Activated T-cell treated with anti-CD3 and anti-CD28 coated beads, Interleukin-2, amount 50 U/mL, for 1 hour (primary cell): ENCODE measurements around the gene BORCS5.
"Not testable (repeated sequence)": the region's sequence is repeated elsewhere in the genome, so short reads cannot be mapped to it uniquely, and the experiment has no call there.

Experiments used
- DNase-seq: peaks from one replicate; pipeline ENCODE4 v3.0.0-alpha.2; 2020

Gene BORCS5

DNA sequence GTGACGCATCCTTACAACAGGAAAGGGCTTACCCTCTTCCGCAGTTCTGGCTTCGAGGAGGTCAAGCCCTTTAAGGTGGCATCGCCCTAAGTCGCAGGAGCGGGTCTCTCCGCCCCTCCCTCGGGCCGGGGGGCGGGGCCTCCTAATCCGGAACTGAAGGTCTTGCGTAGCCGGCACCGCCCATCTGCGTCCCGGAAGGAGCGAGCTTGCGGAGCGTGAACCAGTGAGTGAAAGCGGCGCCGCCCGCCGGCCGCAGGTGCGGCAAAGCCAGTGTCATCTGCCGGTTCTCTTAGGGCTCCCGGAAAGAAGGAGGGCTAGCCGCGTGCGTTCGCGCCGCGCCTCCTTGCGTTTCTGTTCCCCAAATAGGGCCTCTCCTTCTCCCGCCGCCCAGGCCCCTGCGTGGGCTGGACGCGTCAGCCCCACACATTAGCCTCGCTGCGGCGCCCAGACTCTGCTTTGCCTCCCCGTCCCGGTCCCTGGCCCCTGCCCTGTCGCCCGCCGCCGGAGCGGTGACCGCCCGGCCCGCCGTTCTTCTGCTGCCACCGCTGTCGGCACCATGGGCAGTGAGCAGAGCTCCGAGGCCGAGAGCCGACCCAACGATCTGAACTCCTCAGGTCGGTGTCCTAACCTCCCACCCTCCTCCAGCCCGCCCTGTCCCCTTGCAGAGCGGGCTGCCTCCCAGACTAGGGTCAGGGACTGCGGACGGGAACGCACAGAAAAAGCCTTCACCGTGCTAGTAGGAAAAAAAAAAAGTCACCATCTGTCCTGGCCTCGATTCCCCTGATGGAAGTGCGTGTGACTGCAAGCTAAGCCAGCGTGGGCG lies at the start of gene BORCS5:
TSS of gene BORCS5 (plus strand) at position 183 of the 823 bp plus-strand sequence. CDS start at position 557, 374 bp downstream.
- DNase-seq = peak; percentile 99

DNA sequence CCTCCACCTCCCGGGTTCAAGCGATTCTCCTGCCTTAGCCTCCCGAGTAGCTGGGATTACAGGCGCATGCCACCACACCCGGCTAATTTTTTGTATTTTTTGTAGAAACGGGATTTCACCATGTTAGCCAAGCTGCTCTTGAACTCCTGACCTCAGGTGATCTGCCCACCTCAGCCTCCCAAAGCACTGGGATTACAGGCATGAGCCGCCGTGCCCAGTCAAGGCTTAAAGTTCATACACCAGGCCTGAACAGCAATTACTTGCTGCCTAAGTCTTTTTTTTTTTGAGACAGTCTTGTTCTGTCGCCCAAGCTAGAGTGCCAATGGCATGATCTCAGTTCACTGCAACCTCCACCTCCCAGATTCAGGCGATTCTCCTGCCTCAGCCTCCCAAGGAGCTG lies 46.2 kb upstream of the BORCS5 start:
- DNase-seq = not testable (repeated sequence)

DNA sequence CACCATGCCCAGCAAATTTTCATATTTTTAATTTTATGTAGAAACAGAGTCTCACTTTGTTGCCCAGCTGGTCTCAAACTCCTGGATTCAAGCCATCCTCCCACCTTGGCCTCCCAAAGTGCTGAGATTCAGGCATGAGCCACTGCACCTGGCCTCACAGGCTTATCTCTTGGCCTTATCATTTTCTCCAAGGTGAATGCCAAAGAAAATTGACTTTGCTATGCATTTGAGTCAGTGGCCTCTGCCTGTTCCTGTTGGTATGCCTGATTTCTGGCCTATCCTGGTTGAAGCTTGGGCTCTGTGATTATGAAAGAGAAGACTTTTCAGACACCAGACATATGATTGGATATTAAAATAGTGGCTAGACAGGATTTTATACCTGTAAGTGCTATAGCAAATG lies 41.0 kb upstream of the BORCS5 start:
- no peak for DNase-seq

DNA sequence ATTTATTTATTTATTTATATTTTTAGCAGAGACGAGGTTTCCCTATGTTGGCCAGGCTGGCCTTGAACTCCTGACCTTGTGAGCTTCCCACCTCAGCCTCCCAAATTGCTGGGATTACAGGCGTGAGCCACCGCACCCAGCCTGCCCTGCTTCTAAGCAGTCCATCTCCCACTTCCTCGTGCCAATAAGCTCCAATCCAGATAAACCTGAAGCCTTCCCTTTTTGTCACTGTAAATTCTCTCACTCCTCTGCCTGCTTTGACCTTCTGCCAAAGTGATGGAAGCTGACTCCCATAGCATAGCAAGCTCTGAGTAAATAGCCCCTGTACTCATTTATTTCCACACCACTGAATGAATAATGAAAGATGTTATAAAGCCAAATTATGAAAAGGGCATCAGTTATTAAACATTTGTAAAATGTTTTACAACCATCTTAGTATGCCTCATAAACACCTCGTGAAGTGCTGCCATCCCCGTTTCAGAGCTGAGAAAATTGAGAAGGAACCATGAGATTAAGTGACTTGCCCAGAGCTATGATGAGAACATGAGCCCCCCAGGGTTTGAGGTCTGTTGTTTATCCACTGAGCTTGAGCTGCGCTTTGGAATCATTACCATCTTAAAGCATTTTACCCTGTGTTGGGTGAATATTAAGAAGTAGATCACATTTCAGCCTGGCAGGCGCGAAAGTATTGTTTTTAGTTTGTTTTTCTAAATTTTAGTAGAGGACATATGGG lies 37.3 kb upstream of the BORCS5 start:
- DNase-seq = no peak

DNA sequence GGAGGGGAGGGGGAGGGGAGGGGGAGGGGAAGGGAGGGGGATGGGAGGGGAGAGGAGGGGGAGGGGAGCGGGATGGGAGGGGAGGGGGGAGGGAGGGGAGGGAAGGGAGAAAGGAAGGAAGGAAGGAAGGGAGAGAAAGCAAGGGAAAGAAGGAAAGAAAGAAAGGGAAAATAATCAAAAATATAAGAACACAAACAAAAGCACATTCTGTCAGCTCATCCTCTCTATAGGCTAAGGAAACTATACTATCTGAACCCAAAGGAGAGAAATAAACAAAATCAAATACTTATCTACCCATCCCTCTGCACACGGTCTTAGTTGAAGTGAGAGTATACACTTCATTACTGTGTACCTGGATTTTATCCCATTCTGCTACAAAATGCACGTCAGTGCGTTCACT lies 33.8 kb upstream of the BORCS5 start:
- no peak for DNase-seq

DNA sequence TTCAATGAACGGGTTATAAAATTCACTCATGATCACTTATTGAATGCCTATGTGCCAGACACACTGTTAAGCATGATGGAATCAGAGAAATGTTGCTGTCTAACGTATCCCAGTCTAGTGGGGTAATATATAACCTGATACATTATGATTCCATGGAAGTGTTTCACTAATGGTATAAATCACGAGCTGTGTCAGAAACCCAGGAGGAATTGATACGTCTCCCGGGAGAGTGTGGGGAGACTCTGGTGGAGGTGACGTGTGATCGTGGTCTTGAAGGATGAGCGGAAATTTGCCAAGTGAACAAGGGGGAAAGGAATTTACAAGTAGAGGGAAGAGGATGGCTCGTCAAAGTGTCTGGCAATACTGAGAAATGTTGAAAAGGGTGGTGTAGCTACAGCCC lies 33.3 kb upstream of the BORCS5 start:
- no peak for DNase-seq

DNA sequence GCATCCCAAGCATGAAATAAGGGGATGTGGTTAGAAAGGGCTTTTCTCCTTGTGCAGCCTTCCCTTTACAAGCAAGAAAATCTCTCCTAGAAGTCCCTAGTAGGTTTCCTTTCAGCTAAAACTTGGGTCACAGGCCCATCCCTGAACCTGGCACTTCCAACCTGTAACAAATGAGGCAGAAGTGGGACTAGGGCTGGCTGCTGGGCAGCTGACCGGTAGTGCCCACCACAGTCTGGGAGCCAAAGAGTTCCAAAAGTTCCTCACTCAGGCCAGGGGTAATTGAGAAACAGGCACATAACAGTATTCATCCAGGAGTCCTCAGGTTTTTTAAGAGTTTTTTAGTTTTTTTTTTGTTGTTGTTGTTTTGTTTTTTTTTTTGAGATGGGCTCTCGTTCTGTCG lies 30.6 kb upstream of the BORCS5 start:
- no peak for DNase-seq

DNA sequence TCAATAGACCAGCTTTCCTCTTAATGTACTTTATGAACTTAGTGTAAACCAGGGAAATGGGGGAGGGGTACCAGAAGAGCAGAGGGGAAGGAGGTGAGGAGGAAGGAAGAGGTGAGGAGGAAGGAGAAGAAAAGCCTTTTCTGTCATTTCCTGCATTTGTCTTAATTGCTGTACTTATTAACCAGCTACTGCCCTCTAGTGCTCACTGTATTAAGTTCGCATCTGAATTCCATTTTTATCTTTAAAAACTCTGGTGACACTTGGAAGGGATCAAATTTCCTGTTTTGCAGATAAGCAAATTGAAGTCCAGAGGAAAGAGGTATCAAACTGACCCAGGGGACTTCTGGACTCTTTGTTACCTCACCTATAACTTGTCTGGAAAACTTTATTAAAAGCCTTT lies 29.1 kb upstream of the BORCS5 start:
- no peak for DNase-seq

DNA sequence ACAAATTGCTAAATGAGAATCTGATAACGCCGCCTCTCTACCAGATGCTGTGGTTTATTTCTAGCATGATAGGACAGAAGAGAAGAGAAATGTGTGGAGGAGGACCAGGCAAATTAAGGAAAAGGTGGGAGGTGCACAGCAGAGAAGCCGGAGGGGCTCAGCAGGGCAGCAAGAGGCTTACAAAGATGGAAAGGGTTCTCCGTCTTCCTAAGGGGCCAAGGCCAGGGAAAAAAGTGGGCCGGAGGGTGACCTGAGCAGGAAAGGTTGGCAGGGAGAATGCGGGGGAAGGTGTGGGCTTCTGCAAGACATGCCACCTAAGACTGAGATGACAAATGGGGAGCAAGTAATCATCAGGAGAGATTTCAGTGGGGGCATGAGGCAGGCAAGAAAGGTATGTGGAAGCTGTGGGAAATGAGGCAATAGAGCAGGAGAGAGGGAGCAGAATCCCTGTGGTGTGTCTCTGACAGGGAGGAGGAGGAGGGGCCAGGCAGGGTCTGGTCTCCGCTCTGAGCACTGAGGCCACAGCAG lies 25.6 kb upstream of the BORCS5 start:
- DNase-seq = no peak

DNA sequence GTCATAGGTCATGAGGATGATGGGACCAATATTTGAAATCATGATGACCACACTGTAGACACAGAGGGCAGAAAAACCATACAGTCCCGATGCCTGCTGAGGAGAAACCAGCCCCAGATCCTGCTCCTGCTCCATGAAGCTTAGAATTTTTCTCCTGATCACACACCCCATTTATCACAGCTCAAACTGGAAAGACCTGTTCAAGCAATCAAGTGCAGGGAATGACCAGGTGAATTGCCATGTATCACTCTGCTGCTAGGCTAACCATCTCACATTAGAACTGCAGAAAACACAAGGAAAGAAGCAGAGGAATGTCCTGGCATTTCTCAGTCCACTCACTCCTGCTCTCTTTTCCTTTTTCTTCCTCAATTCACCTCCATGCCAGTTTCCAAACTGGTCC lies 25.0 kb upstream of the BORCS5 start:
- no peak for DNase-seq

DNA sequence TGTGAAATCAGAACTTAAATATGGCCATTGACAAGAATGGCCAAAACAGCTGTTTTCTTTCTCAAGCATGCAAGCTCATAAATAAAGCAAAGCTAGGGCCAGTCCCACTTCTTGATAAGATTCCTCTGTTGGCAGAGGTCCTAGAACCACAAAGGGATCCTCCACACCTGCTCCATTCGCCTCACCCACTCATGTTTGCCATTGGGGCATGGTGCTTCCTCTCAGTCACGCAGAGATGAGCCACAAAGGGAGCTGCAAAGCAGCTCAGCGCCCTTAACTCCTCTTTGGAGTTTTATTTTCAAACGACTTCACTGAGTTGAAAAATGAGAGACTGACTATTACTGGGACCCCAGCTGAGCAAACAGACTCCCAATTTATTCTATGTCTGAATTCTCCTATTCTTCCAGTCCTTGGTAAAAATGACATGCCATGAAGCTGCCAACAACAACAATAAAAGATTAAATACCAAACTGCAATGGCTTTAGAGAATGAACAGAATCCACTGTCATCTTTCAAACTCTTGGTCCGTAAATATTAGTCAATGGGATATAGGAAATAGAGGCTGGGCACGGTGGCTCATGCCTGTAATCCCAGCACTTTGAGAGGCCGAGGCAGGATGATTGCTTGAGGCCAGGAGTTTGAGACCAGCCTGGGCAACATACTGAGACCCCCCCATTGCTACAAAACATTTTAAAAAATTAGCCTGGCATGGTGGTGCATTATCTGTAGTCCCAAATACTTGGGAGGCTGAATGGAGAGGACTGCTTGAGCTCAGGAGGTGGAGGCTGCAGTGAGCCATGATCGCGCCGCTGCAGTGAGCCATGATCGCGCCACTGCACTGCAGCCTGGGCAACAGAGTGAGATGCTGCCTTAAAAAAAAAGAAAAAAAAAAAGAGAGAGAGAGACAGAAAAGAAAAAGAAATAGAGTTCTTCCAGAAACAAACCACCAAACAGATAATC lies 23.2 kb upstream of the BORCS5 start:
- DNase-seq = no peak

DNA sequence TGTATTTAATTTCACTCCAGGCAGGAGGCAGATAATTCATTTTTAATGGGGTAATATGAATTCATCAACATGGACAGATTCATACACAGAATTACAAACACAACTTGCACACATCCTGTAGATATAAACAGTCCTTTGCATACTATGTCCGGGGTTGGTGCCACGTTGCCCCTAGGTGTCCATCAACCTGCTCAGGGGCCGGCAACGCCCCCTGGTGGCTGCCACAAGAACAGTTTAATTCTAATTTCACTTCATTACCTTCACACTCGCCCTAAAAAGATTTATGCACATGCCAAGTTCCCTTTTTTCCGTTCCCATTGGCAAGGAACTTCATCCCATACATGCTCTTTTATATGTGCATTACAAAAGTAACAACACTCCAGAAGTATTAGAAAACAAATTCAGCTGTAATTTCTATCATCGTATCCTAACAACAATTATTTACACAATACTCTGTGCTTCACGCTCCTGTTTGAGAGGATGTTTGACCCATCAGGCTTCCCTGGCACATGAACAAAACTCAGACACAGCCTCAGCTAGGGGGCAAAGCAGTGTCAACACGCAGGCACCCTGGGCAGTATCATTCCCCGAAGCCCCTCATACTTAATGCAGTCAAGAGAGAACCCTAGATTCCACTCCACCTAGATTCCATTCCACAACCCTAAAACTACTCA lies 22.4 kb upstream of the BORCS5 start:
- DNase-seq = peak; percentile 63

DNA sequence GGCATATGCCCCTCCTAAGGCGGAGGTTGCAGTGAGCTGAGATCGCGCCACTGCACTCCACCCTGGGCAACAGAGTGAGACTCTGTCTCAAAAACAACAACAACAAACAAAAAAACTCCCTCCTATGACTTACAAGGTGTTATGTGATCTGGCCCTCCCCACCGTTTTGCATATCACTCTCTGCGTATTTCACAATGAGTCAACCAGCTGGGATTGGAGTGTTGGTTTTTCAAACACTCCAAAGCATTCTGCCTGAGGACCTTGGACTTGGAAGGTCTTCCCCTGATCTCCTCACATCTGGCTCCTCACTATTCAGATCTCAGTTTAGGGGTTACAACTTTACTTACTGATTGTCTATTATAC lies 20.8 kb upstream of the BORCS5 start:
- DNase-seq = no peak

DNA sequence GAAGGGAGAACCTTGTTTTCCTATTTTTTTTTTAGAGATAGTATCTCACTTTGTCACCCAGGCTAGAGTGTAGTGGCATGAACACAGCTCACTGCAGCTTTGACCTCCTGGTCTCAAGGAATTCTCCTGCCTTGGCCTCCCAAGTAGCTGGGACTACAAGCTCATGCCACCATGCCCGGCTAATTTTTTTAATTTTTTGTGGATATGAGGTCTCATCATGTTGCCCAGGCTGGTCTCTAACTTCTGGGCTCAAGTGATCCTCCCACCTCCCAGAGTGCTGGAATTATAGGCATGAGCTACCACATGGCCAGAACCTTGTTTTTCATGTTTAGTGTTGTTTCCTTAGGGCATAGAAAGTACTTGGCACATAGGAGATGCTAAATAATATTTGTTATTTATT lies 20.4 kb upstream of the BORCS5 start:
- no peak for DNase-seq

DNA sequence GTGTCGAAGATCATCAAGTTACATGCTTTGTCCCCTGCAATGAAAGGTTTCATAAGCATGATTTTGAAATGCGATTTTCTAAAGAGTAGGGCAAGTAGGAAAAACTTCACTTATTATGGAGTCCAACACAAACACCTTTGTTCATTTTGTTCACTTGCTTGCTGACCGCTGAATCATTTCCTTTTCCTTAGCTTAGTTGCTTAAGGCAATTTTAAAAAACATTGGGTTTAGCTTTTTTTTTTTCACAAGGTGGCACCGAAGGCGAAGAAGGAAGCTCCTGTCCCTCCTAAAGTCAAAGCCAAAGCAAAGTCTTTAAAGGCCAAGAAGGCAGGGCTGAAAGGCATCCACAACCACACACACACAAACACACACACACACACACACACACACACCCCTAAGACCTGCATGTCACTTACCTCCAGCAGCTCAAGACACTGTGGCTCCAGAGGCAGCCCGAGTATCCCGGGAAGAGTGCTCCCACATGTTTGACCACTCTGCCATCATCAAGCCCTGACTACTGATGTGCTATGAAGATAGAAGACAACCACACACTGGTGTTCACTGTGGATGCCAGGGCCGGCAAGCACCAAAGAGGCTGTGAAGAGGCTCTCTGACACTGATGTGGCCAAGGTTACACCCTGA lies 18.2 kb upstream of the BORCS5 start:
- DNase-seq = no peak

DNA sequence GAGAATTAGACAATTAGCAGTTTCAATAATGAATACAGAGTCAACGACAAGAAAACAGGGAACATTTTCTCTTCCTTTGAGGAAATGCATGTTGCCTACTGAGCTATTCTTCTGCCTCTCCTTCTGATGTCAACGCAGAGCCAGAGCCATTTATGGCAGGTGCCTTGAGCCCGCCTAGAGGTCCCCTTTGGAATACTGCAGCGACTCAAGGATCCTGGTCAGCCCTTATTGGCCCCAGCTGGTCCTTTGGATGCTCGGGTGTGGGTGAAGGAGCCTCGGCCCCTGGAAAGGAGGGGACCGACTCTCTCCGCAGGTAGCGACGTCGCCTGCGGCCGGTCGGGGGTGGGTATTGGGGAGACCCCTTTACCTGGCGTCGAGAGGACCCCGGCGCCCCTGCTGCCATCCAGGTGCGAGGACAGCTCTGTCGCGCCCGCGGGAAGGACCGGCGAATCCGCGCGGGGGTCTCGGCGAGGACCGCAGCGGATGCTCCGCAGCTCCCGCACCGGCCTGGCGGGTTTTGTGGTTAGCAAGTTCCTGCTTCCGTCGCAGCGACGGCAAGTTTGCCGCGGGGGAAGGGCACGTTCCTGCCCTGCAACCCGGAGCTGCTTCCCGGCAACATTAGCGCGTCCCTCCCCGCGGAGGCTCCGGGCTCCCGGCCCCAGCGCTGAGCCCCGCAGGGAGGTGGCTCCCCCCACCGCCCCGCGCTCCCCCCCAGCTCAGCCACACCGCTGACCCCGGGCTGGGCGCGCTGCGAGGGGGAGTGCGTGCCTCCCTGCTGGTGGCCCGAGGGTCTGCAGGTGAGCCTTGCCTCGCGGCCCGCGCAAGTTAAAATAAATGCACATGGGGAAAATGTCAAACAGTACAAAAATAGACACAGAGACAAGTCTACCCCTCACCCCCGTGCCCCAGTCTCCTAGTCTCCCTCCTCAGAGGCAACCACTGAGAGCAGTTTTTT lies 6.9 kb upstream of the BORCS5 start, which contains the start of gene MANSC1:
TSS of gene MANSC1 (minus strand) at position 532 of the 955 bp plus-strand sequence. CDS start 6,928 bp downstream, outside the sequence.
- DNase-seq = peak; percentile 59

DNA sequence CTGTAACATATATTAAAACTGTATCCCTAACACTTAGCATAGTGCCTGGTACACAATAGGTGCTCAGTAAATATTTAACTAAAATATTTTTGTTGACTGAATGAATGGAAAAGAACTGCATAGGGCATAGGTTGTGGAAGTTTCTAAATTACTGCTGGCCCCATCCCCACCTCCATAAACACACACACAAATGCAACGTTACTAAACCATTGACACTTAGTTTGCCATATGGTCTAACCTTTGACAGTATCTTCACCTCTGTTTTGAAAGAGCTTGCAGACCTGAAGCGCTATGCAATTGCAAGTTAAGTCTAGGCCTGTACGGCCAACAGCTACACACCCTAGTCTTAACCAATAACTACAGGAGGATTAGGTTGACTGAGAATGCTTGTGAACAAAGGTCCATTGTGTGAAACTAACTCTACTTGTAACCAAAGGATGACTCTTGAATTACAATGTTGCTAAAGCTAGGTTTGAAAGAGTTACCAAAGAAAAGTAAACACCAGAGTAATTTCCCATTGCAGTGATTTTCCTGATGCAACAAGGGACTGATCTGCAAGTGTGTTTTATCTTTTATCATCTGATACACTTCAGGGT lies 5.9 kb upstream of the BORCS5 start:
- no peak for DNase-seq

DNA sequence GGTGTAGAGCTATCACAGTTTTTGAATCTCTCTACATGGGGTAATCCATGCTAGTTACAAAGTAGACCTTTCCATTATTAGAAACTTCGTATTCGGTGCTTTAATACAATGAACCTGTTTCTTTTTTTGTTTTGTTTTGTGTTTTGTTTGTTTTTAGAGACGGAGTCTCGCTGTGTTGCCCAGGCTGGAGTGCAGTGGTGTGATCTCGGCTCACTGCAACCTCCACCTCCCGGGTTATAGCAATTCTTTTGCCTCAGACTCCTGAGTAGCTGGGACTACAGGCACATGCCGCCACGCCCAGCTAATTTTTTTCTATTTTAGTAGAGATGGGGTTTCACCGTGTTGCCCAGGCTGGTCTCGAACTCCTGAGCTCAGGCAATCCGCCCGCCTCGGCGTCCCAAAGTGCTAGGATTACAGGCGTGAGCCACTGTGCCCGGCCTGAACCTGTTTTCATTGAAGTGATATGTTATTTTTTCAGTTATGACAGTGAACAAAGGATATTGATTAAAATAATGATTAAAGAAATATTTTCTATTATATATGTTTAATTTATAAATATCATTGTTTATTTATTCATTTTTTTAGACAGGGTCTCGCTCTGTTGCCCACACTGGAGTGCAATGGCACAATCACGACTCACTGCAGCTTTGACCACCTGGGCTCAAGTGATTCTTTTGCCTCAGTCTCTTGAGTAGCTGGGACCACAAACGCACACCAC lies 5.3 kb upstream of the BORCS5 start:
- DNase-seq = not testable (repeated sequence)

DNA sequence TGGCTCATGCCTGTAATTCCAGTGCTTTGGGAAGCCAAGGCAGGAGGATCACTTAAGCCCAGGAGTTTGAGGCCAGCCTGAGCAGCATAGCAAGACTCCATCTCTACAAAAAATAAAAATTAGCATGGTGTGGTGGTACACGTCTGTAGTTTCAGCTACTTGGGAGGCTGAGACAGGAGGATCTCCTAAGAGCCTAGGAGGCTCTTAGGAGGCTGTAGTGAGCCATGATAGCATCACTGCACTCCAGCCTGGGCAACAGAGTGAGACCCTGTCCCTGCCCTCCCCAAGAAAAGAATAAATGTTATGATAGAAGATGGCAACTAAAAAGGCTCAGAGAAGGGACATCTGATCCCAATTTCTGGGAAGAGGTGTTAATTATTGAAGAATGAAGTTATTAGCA lies 3.6 kb upstream of the BORCS5 start:
- no peak for DNase-seq
